ACHN (cell line): ENCODE data around the gene WDR75.
"Not testable (repeated sequence)": the region's sequence is repeated elsewhere in the genome, so short reads cannot be mapped to it uniquely, and the experiment has no call there.

ENCODE experiments used
- DNase-seq: peaks from one replicate; pipeline ENCODE4 v3.0.0-alpha.2; 2015
- in situ Hi-C: cut with HindIII; loops from 2 replicates; pipeline ENCODE4 v1.10.0; 2017; ENCODE audit warnings: low sequenced_read_pairs, low pct_ligation_motif_present, low pct_unique_long_range_greater_than_20kb

The WDR75 gene

DNA sequence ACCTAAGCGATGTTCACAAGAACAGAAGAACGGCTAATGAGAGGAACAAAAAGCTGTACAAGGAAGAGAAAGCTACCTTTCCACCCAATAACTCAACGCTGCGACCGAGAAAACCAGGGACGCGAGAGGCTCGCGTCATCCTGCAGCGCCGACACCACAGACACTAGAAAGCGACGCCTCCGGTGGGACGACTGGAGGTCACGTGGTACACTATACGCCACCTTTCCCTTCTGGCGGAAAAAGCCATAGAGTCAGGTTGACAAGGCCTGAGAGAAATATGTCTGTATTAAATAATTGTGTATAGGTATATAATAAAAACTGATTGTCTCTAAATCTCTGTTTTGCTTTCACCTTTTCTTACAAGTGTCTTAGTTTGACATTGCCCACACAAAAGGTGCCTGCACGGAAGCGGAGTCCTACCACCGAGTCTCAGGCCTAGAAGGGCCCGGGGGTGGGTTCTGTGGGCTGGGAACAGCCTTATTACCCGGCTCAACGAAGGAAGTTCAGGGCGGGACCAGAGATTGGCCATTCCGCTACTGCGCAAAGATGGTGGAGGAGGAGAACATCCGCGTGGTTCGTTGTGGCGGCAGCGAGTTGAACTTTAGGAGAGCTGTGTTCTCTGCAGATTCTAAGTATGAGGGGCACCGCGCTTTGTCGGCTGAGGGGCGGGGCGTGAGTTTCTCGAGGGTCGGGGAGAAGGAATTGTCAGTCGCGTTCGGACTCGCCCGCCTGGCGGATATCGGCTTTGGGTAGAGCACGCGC lies at the start of gene WDR75:
TSS of gene WDR75 (plus strand) at position 528 of the 762 bp plus-strand sequence. CDS start at position 547, 19 bp downstream.
- in situ Hi-C loops = no loop called here

DNA sequence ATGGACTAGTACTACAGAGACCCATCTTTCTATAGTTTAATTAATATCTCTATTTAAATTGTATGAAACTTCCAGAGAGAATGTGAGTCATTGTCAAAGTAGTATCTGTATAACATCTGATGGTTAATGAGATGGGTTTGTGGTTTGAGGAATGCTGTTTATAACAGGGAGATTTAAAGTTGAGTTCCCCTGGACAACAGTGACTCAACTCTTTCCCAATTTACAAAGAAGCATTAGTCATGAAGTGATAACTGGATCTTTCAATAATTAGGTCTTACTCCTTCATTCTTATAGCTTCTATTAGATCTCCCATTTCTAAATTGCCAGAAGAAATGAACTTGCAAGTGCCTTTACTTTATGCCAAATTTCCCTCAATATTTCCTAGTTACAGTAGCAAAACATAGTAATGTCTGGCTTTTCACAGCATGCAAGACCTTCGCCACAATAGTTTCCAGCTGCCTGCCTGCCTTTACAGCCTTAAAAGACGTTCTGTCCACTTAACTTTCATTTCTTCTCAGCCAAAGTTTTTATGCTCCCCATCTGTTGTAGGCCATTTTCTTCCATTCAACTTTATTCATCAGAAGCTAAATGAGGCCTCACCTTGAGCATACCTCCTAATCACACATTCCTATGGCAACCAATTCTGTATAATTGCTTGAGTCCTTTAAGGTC lies 47.7 kb upstream of the WDR75 start:
- peak; percentile 46 for DNase-seq
- in situ Hi-C loops = no loop called here

More for the DNA sequence above, at the start of gene WDR75:
- DNase-seq = peak; percentile 97

DNA sequence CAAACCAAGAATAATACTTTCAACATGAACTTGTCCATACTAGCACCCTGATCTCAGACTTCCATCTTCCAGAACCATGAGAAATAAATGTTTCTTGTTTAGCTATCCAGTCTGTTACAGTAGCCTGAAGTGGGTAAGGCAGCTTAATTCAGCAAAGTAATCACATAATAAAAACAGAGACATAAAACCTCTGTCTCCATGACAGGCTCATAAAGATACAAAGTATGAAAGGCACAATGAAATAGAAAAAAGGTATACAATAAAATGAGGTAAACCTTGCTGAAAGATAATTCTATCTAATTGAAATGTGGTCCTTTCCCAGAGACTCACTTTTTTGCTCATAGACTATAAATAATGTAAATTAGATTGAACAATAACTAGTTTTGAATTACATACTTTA lies 46.7 kb upstream of the WDR75 start:
- DNase-seq = no peak
- in situ Hi-C loops = no loop called here

DNA sequence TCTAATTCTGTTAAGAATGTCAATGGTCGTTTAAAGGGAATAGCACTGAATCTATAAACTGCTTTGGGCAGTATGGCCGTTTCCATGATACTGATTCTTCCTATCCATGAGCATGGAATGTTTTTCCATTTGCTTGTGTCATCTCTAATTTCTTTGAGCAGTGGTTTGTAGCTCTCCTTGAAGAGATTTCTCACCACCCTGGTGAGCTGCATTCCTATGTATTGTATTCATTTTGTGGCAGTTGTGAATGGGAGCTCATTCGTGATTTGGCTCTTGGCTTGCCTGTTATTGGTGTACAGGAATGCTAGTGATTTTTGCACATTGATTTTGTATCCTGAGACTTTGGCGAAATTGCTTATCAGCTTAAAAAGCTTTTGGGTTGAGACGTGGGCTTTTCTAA lies 38.3 kb upstream of the WDR75 start:
- in situ Hi-C loops = no loop called here
- no peak for DNase-seq

DNA sequence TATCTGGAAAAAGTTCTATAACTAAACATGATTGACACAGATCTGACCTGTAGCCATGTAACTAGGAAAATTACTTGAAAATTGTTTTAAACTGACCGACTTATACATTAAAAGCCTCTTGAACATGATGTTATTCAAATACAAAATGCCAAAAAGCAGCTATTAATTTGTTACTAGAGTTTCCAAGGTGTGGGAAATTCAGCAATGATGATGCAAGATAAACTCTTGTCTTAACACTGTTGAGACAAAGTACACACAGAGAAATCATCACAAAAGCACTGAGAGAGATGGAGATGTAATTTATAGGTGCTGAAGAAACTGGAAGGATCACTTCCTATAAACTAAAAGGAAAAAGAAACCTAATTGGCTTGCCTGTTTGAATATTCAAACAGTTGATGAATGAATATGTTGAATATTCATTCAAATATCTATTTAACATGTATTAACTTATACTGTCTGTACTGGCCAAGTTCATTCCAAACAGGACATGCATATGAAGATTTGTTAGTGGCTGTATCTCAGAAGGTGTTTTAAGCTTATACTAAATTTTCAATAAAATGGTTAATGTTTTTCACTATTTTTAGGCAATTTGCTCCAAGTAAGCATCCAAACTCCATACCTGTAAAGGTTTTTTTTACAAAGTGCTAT lies 34.6 kb upstream of the WDR75 start:
- in situ Hi-C loops = no loop called here
- DNase-seq = no peak

DNA sequence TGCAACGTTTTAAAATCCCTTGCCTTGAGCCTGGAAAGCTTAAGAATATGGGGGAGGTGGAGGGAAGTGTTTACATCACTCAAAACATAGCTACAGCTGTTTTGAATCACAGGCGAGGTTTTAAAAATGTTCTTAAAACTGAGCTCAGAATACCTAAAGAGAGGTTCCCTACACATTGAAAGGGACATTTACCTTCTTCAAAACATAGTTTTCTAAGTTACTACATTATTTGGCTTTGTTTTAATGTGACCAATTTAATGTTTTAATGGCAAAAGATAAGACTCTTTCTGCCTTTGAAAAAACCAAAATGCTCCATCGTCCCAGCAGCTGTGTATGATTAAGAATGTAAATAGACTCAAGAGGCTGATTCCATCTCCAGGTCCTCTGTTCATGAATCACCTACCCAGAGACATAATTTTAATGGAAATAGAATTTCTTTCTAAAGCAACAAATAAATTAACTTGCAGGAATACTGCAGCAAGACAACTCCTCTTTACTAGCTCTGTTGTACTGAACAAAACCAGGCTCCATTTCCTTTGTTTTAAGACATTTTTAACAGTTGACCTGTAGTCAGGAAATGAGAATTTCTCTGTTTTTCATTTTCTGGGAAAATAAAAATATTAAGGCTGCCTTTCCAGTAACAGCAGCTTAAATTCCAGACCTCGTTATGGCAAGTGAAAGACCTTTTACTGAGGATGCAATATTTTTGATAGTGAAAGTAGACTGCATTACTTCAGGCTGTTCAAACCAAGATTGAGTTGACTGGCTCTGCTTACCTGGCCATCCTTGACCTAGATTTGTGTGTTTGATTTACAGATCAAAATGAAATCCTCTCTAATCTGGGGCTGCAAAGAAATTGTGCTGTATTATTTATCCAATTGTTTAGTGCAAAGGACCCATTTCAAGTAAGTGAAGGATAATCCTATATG lies 33.7 kb upstream of the WDR75 start:
- in situ Hi-C loops = no loop called here
- DNase-seq = no peak

DNA sequence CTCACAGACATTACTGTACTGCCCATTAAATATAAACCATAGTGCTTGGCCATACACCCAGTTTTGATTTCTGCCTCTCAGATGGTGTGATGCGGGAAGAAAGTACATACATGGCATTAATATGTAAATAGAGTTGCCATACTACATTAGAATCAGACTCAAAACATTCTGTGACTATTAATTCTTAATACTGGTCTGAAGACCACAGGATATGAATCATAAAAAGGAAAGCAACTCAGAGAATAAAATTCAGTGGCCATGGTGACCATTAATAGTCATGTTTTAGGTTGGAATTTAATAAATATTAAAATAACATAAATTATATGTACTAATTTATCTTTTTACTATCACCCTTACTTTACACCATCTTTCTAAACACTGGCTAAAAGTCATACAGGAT lies 33.0 kb upstream of the WDR75 start:
- DNase-seq = no peak
- in situ Hi-C loops = no loop called here

DNA sequence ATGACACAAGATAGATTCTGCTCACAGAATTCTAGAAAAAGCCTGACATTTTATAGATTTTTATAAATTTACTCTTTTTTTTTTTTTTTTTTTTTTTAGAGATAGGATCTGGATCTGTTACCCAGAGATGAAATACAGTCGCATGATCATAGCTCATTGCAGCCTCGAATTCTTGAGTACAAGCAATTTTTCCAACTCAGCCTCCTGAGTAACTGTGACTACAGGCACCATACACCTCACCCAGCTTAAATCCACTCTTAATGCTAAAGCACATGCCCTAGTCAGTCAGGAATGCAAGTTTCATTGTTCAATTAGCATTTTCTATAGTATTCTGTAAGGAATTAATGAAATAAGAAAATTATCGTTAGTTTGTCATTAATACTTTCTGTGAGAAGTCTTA lies 32.1 kb upstream of the WDR75 start:
- in situ Hi-C loops = no loop called here
- no peak for DNase-seq

DNA sequence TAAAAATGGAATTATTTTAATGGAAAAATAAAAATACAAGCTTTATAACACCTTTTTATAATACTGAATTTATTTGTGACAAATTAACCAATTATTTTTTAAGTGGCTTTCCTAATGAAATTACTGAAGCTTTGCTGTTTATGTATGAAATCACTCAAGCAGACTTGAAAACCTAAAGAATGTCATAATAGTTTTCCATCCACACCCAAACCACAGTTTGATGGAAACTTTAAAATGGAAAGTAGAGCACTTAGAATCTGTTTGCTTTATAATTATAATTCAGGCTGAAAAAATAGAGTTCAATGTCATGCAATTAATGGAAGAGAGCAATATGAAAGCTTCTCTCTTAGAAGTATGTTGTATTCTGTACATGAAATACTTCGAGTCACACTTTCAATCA lies 31.6 kb upstream of the WDR75 start:
- no peak for DNase-seq
- in situ Hi-C loops = no loop called here

DNA sequence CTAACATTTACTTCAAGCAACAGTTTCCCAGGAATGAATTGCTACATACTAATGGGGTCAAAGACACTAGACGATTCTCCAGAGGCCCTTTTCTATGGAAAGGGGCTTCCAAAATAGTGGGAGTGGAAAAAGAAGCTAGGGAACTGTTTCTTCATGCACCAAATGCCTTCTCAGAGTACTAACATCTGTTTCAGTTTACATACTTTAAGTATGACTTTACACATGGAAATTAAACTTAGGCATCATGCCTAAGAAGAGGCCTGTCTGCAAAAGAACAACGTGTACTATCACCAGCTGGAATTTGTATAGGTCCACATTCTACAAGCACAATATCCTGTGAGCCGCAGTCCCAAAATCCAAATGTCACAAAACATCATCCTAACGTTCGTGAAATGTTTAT lies 29.4 kb upstream of the WDR75 start:
- DNase-seq = no peak
- in situ Hi-C loops = no loop called here

DNA sequence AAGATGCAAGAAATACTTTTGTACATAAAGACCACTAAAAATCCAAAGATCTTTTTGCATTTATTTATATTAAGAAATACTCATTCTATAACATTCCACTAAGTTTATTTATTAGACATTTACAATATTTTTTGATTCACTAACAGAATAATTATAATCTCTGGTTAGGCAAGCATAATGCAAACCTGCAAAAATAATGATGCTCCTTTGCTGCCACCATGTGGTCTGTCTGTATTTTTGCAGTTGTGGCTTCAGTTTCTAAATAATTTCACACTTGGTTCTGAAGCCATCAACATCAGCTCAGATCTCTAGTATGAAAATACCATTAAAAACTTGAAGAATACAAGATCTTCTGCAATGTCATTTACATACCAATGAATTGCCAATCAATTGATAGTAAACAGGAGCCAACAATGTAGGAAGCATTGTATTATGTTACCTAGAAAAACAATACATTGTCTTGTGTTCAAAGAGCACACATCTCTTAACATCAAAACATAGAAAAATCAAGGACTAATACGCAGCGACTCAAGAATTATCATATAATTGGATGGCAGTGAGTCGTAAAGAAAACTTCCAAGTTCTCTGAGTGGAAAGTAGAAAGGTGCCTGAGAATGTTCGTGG lies 28.8 kb upstream of the WDR75 start:
- DNase-seq = peak; percentile 52
- in situ Hi-C loops = no loop called here

DNA sequence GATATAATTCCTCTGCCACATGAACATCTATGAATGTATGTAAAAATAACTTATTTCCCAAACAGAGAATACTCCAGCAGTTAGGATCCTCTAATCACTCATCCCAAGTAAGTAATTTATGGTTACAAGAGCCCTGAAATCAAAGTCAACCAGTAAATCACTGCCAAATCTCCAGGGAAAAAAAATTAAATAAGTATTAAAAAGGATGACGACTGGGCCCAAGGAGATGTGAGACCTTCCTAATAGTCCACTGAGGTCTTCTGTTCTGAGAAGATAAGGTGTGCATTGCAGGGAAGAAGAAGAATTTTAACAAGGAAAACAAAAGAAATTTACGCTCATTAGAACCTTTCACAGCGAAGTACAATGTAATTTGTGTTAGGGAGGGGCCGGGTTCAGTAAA lies 28.0 kb upstream of the WDR75 start:
- no peak for DNase-seq
- in situ Hi-C loops = no loop called here

DNA sequence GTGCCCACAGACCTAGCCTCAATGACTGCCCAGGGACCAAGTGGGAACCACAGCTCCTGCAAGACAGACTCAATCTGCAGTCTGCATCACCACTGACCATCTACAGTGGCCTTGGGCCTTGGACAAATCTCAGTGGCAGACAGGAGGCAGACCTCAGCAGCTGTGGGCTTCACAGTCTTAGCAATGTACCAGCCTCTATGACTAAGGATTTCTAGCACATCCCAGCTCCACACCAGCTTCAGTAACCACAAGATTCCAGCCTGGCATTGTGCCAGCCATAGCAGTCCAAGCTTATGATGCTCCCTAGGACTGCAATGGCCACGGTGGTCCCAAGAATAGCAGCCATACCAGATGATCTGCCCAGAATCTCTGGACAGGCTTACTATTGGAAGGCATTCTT lies 19.6 kb upstream of the WDR75 start:
- peak; percentile 79 for DNase-seq
- in situ Hi-C loops = no loop called here

DNA sequence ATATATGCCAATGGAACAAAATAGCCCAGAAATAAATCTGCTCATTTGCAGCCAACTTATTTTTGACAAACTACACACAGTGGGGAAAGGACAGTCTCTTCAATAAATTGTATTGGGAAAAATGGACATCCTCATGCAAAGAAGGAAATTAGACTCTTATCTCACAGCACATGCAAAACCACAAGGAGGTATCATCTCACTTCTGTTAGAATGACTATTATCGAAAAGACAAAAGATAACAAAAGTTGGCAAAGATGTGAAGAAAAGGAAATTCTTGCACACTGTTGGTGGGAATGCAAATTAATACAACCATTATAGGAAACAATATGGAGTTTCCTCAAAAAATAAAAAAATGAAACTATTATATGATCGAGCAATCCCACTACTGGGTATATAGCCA lies 16.3 kb upstream of the WDR75 start:
- DNase-seq = no peak
- in situ Hi-C loops = no loop called here

DNA sequence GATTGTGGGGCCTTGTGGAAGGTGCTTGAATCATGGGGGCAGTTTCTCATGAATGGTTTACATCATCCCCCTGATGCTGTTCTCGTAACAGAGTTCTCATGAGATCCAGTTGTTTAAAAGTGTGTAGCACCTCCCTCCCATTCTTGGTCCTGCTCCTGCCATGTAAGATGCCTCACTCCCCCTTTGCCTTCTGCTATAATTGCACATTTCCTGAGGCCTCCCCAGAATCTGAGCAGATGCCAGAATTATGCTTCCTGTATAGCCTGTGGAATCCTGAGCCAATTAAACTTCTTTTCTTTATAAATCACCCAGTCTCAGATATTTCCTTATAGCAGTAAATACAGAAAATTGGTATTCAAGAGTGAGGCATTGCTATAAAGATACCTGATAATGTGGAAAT lies 15.6 kb upstream of the WDR75 start:
- DNase-seq = no peak
- in situ Hi-C loops = no loop called here

DNA sequence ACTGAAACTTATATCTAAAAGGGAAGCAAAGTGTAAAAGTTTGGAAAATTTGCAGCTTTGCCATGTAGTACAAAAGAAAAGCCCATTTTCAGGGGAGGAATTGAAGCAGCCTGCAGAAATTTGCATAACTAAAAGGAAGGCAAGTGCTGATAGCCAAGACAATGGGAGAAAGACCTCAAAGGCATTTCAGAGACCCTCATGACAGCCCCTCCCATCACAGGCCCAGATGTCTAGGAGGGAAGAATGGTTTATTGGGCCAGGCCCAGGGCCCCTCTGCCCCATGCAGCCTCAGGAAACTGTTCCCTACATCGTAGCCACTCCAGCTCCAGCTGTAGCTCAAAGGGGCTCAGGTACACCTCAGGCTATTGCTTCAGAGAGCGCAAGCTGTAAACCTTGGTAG lies 14.4 kb upstream of the WDR75 start:
- in situ Hi-C loops = no loop called here
- no peak for DNase-seq

DNA sequence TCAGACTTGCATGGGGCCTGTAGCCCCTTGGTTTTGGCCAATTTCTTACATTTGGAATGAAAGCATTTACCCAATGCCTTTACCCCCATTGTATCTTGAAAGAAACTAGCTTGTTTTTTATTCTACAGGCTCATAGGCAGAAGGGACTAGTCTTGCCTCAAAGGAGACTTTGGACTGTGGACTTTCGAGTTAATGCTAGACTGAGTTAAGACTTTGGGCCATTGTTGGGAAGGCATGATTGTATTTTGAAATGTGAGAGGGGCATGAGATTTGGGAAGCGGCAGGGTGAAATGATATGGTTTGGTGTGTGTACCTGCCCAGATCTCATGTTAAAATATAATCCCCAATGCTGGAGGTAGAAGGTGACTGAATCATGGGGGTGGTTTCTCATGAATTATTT lies 13.4 kb upstream of the WDR75 start:
- DNase-seq = no peak
- in situ Hi-C loops = no loop called here

DNA sequence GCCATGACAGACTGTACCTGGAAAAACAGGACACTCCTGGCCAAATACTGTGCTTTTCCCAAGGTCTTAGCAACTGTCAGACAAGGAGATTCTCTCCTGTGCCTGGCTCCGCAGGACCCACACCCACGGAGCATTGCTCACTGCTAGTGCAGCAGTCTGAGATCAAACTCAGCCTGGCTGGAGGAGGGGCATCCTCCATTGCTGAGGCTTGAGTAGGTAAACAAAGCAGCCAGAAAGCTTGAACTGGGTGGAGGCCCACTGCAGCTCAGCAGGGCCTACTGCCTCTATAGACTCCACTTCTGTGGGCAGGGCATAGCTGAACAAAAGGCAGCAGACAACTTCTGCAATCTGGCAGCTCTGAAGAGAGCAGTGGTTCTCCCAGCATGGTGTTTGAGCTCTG lies 10.8 kb upstream of the WDR75 start:
- in situ Hi-C loops, DNase-seq: not testable (repeated sequence)
